K562 (cell line): Measurements from ENCODE around the gene INO80E. TPM values are rescaled to one million over a fixed set of nuclear protein-coding genes. Genes with fewer than 3 reads are reported as not detected.

ENCODE experiments used
- CGGBP1 ChIP-seq: fragments of 250-450 bp; sonication (Bioruptor Pico); IDR thresholded peaks from 2 replicates; pipeline ENCODE4 v1.9.0; 2021; ENCODE audit warnings: mild to moderate bottlenecking
- CREB3 ChIP-seq: fragments of 450-650 bp; conservative IDR thresholded peaks from 2 replicates; pipeline ENCODE4 v1.6.1; 2016; ENCODE audit warnings: missing genetic modification characterization, low read depth, mild to moderate bottlenecking, missing compliant biosample characterization, moderate library complexity
- EHMT2 ChIP-seq: fragments of 450-650 bp; IDR thresholded peaks from 2 replicates; pipeline ENCODE4 v1.6.1; 2018; ENCODE audit warnings: antibody characterized with exemption
- ELF2 ChIP-seq: fragments of 250-450 bp; sonication (Bioruptor Pico); IDR thresholded peaks from 2 replicates; pipeline ENCODE4 v1.5.0; 2021; ENCODE audit warnings: mild to moderate bottlenecking
- ETS1 ChIP-seq: conservative IDR thresholded peaks from 2 replicates; pipeline ENCODE4 v1.6.1; 2011; ENCODE audit warnings: low read depth, mild to moderate bottlenecking, low read length; ENCODE audit not compliant: control insufficient read depth
- GTF2E2 ChIP-seq: fragments of 200-800 bp; sonication (Bioruptor generic); IDR thresholded peaks from 2 replicates; pipeline ENCODE4 v1.6.1; 2016; ENCODE audit warnings: missing genetic modification characterization, missing compliant biosample characterization
- IRF2 ChIP-seq: sonication (generic); formaldehyde crosslinking; IDR thresholded peaks from 2 replicates; pipeline ENCODE4 v1.8.1; 2022; ENCODE audit warnings: mild to moderate bottlenecking, missing genetic modification reagents
- KLF16 ChIP-seq: IDR thresholded peaks from 2 replicates; pipeline ENCODE4 v1.6.1; 2016; ENCODE audit warnings: antibody characterized with exemption
- KLF6 ChIP-seq: fragments of 250-450 bp; sonication (Bioruptor Pico); IDR thresholded peaks from 2 replicates; pipeline ENCODE4 v1.4.0; 2020; ENCODE audit warnings: mild to moderate bottlenecking, moderate library complexity, borderline replicate concordance
- NCOA4 ChIP-seq: fragments of 450-650 bp; IDR thresholded peaks from 2 replicates; pipeline ENCODE4 v1.6.1; 2018; ENCODE audit warnings: mild to moderate bottlenecking; ENCODE audit not compliant: partially characterized antibody
- NFRKB ChIP-seq: fragments of 450-650 bp; IDR thresholded peaks from 2 replicates; pipeline ENCODE4 v1.6.1; 2016; ENCODE audit warnings: low read depth
- PATZ1 ChIP-seq: fragments of 250-450 bp; sonication (Bioruptor Pico); IDR thresholded peaks from 2 replicates; pipeline ENCODE4 v1.5.0; 2020; ENCODE audit warnings: mild to moderate bottlenecking, borderline replicate concordance
- UBTF ChIP-seq, 2 experiments: IDR thresholded peaks; 2 replicates each; pipeline ENCODE4 v1.6.1; 2012; ENCODE audit warnings: improper control_type of control experiment in 2 of 2, low read depth in 2 of 2, low read length in 2 of 2, borderline replicate concordance in 1 of 2
- ZBTB8A ChIP-seq: fragments of 450-650 bp; IDR thresholded peaks from 2 replicates; pipeline ENCODE4 v1.6.1; 2018; ENCODE audit warnings: mild to moderate bottlenecking, moderate library complexity; ENCODE audit not compliant: partially characterized antibody
- ZNF146 ChIP-seq: IDR thresholded peaks from one replicate; pipeline ENCODE4 v1.6.1; 2018; ENCODE audit warnings: missing compliant biosample characterization; ENCODE audit not compliant: unreplicated experiment
- ZNF639 ChIP-seq, 2 experiments: fragments of 200-800 bp in 1 of 2; sonication (Bioruptor generic) in 1 of 2; sonication (generic) in 1 of 2; formaldehyde crosslinking in 1 of 2; IDR thresholded peaks in 1 of 2; conservative IDR thresholded peaks in 1 of 2; 2 replicates each; pipeline versions ENCODE4 v1.5.0 to v1.6.1; 2016 to 2020; ENCODE audit warnings: missing compliant biosample characterization in 1 of 2, missing genetic modification characterization in 1 of 2, missing genetic modification reagents in 1 of 2
- ZNF644 ChIP-seq: fragments of 200-800 bp; sonication (Bioruptor generic); IDR thresholded peaks from 2 replicates; pipeline ENCODE4 v1.6.1; 2016; ENCODE audit warnings: low read depth, missing genetic modification characterization, missing compliant biosample characterization
- ZSCAN32 ChIP-seq: fragments of 450-650 bp; formaldehyde crosslinking; IDR thresholded peaks from 2 replicates; pipeline ENCODE4 v1.4.0; 2020; ENCODE audit warnings: mild to moderate bottlenecking, moderate library complexity
- polyA plus RNA-seq, 8 experiments: library from polyadenylated mRNA; depleted of rRNA in 4 of 8; stranded (reverse) in 5 of 8; unstranded in 3 of 8; fragments of >200 nt; fragmentation: Nextera tagmentation in 2 of 8; fragmentation: Illumina TruSeq in 1 of 8; extraction: Ambion mirVana in 2 of 8; extraction: Trizol in 1 of 8; gene quantifications; 2 replicates each; pipeline versions ENCODE4 v1.2.1 to v1.2.3, GENCODE V29; 2011 to 2014; ENCODE audit warnings: inconsistent platforms in 1 of 8, missing spikeins in 1 of 8
- total RNA-seq, 7 experiments: library from RNA; depleted of rRNA in 6 of 7; stranded (reverse); fragments of >200 nt in 6 of 7; fragmentation: Illumina TruSeq in 2 of 7; extraction: Trizol in 2 of 7; gene quantifications; 2 replicates each; pipeline versions ENCODE4 v1.2.1 to v1.2.3, GENCODE V29; 2011 to 2021; ENCODE audit warnings: low replicate concordance in 1 of 7

INO80E gene
- total and polyA plus RNA-seq, 9 of the 15 experiments (the other 6 are each of a cell fraction or from before 2014, with no cell fraction given) = 0.31 to 102 (median 49.3) TPM

GRCh38 chr16:29995911-29996765 lies at the start of gene INO80E (continued):
- TF ChIP-seq NFRKB (no peak; the same call in none of the 2 replicates), ZNF644 (tag) (peak; percentile 62; the same call in 1 of the 2 replicates), ZSCAN32 (CRISPR knock-in tag) (no peak), CGGBP1 (CRISPR knock-in tag) (no peak), NCOA4 (no peak), ELF2 (peak; percentile 77), ZBTB8A (no peak), PATZ1 (CRISPR knock-in tag) (no peak), ZNF146 (CRISPR knock-in tag) (no peak), KLF16 (no peak), KLF6 (peak; percentile 58; the same call in 1 of the 2 replicates), UBTF (IDR thresholded peaks at IDR 0.05; ENCODE audit: borderline replicate concordance in 1 of 2, low read depth in 2 of 2, low read length in 2 of 2) (no peak), ETS1 (peak; percentile 96), CREB3 (tag) (0 out of 2 replicates have a peak, but pooled peaks have one; percentile 40), GTF2E2 (tag) (no peak), IRF2 (CRISPR knock-in tag) (no peak), EHMT2 (no peak), ZNF639 (CRISPR knock-in tag; conservative IDR thresholded peaks at IDR 0.05 in 1 of 2, IDR thresholded peaks at IDR 0.05 in 1 of 2) (peak in 1 of 2 experiments; percentile 78; a peak in 2 of 4 replicates)
